Endothelial cell (in vitro differentiated cells): Measurements from ENCODE around the gene GRM7. TPM values are rescaled to one million over a fixed set of nuclear protein-coding genes. Genes with fewer than 3 reads are reported as not detected.

Source experiments
- DNase-seq: peaks from one replicate; pipeline ENCODE4 v3.0.0; 2021; ENCODE audit warnings: low spot score
- H3K27ac Mint-ChIP-seq: one replicate; pipeline ENCODE4 v1.8.0; 2021; ENCODE audit warnings: mixed read lengths, inconsistent platforms; ENCODE audit not compliant: unreplicated experiment
- H3K27me3 Mint-ChIP-seq: one replicate; pipeline ENCODE4 v1.8.0; 2021; ENCODE audit warnings: mild to moderate bottlenecking, moderate library complexity, mixed read lengths, inconsistent platforms; ENCODE audit not compliant: unreplicated experiment
- H3K36me3 Mint-ChIP-seq: one replicate; pipeline ENCODE4 v1.8.0; 2021; ENCODE audit warnings: mild to moderate bottlenecking, low read depth, mixed read lengths, inconsistent platforms; ENCODE audit not compliant: unreplicated experiment
- H3K4me1 Mint-ChIP-seq: one replicate; pipeline ENCODE4 v1.8.0; 2021; ENCODE audit warnings: mild to moderate bottlenecking, mixed read lengths, inconsistent platforms; ENCODE audit not compliant: unreplicated experiment
- H3K4me3 Mint-ChIP-seq: one replicate; pipeline ENCODE4 v1.8.0; 2021; ENCODE audit warnings: mild to moderate bottlenecking, mixed read lengths, inconsistent platforms; ENCODE audit not compliant: unreplicated experiment
- H3K9me3 Mint-ChIP-seq: one replicate; pipeline ENCODE4 v1.8.0; 2021; ENCODE audit warnings: mixed read lengths, inconsistent platforms; ENCODE audit not compliant: unreplicated experiment
- CTCF ChIP-seq: fragments of 200-600 bp; sonication (generic); IDR thresholded peaks from one replicate; pipeline ENCODE4 v1.5.0; 2021; ENCODE audit warnings: antibody characterized with exemption; ENCODE audit not compliant: unreplicated experiment
- total RNA-seq: library from RNA; stranded (reverse); fragmentation: NEBNext Ultra II Directional; extraction: Animal tissue kit (Norgen Biotek cat#: 25700); gene quantifications from one replicate; pipeline ENCODE4 v1.2.1, GENCODE V29; 2021; ENCODE audit not compliant: unreplicated experiment

Gene GRM7
- total RNA-seq, 1 donor from 2014 or later = 0.18 TPM

DNA sequence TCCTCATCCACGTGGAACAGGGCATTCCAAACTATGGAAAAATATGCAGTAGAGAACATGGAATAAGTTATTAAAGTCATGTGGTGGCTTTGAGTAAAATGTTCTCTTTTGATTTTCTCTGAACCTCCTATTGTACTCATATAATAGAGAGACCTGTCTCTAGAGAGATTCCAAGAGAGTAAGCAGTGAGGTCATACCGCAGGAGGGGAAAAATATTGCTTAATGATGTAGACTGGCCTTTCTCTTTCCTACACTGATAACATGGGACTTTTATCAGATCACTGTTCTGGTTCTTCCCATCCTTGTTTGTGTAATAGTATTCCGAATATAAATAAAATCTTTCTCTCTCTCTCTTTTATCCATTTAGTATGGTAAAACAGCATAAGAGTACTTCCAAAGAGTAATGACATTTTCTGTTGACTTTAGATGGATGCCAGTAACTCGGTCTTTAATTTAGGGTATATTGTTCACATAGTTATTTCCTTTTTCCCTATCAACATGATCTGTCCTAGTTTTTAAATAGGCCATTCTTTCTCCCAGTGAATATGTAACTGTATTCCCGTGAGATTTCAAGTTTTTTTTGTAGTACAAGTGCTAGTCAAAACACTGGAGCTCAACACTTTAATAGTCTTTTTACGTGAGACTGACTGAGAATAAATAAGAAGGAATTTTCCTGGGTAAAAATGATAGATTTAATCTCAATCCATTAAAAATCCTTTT lies 826.7 kb downstream of the GRM7 start:
- no peak for TF ChIP-seq CTCF
- H3K4me1 Mint-ChIP-seq = no peaks in the 10 kb centered on the region
- H3K27me3 Mint-ChIP-seq = no peaks in the 10 kb centered on the region
- H3K27ac Mint-ChIP-seq = no peak overlapping the region
- no peaks in the 10 kb centered on the region for H3K9me3 Mint-ChIP-seq
- DNase-seq = no peak
- H3K36me3 Mint-ChIP-seq = no peaks in the 10 kb centered on the region
- no peak overlapping the region for H3K4me3 Mint-ChIP-seq

GRCh38 chr3:7692866-7693265 lies 832.0 kb downstream of the GRM7 start:
- Mint-ChIP-seq H3K27me3 (peaks cover 1% of the 10 kb centered on the region), H3K27ac (no peak overlapping the region), H3K4me1 (no peaks in the 10 kb centered on the region), H3K36me3 (no peaks in the 10 kb centered on the region), H3K4me3 (no peak overlapping the region), H3K9me3 (no peaks in the 10 kb centered on the region)
- TF ChIP-seq CTCF = no peak
- no peak for DNase-seq

GRCh38 chr3:7693976-7694375 lies 833.1 kb downstream of the GRM7 start:
- no peaks in the 10 kb centered on the region for H3K4me1 Mint-ChIP-seq
- H3K36me3 Mint-ChIP-seq = no peaks in the 10 kb centered on the region
- H3K27me3 Mint-ChIP-seq = peaks cover 1% of the 10 kb centered on the region
- no peaks in the 10 kb centered on the region for H3K9me3 Mint-ChIP-seq
- no peak for TF ChIP-seq CTCF
- H3K4me3 Mint-ChIP-seq = no peak overlapping the region
- H3K27ac Mint-ChIP-seq = no peak overlapping the region
- DNase-seq = no peak

GRCh38 chr3:7695049-7695448 lies 834.1 kb downstream of the GRM7 start:
- Mint-ChIP-seq H3K4me1 (no peaks in the 10 kb centered on the region), H3K9me3 (no peaks in the 10 kb centered on the region), H3K27ac (no peak overlapping the region), H3K36me3 (no peaks in the 10 kb centered on the region), H3K27me3 (peaks cover 1% of the 10 kb centered on the region), H3K4me3 (no peak overlapping the region)
- no peak for DNase-seq
- TF ChIP-seq CTCF = no peak

- Mint-ChIP-seq H3K27me3 (peaks cover 4% of the 10 kb centered on the region), H3K4me3 (no peak overlapping the region), H3K9me3 (no peaks in the 10 kb centered on the region), H3K27ac (no peak overlapping the region), H3K36me3 (no peaks in the 10 kb centered on the region), H3K4me1 (no peaks in the 10 kb centered on the region)
- DNase-seq = no peak
- TF ChIP-seq CTCF = no peak
Measured at GRCh38 chr3:7696320-7696719, 835.4 kb downstream of the GRM7 start.
